HG03342 (cell line): ENCODE results near the gene STK38.
"Not testable (repeated sequence)": the region's sequence is repeated elsewhere in the genome, so short reads cannot be mapped to it uniquely, and the experiment has no call there.

Experiments used
- ATAC-seq: cut with Tn5 transposase; IDR thresholded peaks from one replicate; pipeline ENCODE4 v1.9.1; 2021; ENCODE audit warnings: mild to moderate bottlenecking, moderate library complexity; ENCODE audit not compliant: unreplicated experiment

STK38 gene

DNA sequence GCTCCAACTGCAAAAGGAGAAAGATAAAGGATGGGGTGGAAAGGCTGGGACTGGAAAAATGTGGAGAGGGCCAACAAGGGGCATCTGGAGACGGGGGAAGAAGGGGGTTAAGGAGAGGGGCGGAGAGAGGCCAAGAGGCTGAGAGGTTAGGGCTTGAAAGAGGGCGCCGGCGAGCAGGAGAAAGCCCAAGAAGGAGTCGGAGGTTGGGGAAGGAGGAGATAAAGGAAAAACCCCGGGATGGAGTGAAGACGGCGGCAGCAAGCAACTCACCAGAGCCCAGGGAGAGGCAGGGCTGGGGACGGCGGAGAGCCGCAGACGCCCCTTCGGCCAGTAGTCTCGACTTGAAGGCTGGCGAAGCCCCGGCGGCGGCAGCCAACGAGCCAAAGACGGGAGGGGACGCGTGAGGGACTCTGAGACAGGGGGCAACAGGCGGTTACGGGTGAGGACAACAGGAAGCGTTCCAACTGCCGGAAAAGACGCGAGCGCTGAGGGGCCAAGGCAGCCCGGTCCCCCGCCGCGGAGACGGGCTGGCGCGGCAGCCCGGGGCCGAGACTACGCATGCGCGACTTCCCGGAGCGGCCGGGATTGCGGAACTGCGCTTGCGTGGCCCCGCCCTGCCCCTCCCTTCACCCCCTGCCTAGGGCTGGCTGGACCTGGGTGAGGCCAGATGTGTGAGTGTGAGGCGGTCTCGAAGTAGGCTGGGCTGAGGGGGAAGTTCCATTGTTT lies at the start of gene STK38:
Gene STK38, minus strand, starts transcription at position 560 of the 726 bp plus-strand sequence. CDS start 7,277 bp downstream, outside the sequence.
- peak; percentile 77 for ATAC-seq

DNA sequence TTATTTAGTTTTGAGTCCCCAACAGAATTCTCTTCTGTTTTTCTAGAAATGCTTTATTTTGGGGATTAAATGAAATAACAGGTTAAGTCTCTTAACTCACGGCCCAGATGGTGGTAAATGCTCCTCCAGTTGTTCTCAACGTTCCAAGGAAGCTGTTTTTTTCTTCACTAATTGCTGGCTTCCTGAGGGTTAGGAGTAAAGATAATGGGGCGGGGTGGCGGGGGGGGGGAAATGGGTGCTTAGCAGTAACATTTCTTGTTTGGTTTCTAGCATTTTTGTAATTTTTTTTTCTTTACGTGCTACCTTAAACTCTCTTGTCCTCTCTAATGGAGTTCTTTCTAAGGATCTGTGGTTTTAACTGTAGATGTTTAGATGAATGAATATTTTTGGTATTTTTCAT lies 49.1 kb upstream of the STK38 start:
- no peak for ATAC-seq

DNA sequence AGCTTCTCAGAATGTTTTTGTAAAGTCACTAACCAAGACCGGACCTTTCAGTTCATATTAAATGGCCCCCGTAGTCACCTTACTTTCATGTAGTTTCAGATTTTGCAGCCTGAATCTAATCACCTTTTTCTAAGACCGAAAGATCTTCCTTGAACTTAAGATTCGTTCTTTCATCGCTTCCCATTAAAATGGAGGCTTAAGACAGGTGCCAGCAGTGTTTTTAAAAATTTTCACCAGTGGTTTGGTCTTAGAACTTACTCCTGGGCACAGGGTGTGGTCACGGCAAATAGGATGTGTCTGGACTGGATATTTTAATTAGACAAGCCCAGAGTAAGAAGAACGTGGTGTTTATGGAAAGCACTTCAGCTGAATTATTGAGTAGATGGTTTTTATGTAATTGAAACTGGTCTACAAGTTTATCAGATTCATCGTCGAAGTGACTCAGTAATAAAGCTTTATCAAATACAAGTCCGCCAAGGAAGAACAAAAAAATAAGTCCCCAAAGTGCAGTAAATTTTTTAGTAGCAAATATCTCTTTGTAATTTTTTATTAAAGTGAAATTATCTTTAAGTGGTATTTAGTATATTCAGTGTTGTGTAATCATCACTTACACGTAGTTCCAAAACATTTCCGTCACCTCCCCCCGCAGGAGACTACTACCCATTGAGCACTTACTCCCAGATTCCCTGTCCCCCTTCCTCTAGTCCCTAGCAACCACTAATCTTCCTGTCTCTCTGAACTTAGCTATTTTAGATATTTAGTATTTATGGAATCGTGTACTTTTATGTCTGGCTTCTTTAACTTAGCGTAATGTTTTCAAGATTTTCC lies 47.8 kb upstream of the STK38 start:
- no peak for ATAC-seq

DNA sequence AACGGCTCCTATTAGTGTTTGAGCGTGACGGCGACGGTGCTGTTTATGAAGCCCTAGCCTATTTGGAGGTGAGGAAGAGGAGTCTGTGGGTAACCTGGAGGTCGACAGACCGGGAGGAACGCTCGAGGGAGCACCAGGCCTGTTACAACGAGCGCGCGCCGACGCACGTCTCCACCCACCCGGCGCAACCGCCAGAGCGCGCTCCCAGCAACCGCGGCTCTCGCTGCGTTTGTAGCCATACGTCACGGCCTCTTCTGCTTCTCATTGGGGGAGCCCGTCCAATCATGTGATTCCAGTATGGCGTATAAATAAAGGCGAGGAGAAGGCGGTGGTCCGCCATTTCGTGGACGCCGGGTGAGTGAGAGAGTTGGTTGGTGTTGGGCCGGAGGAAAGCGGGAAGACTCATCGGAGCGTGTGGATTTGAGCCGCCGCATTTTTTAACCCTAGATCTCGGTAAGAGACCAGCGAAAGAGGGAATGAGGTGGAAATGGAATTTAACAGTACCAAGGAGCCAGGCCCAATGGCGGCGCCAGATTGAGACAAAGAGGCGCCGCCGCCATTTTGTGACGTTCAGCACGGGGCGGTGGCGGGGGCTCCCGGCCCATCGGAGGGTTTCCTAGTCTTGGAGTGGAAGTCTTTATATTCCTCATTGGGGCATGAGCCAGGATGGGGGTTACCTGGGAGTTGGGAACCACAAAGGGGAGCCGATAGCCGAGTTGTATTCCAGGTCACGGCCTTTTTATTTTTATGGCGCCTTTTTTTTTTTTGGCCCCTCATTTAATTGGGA lies 46.9 kb upstream of the STK38 start, which contains the start of gene SRSF3:
Gene SRSF3, plus strand, starts transcription at position 334 of the 787 bp plus-strand sequence. CDS start 2,401 bp downstream, outside the sequence.
- peak; percentile 78 for ATAC-seq

DNA sequence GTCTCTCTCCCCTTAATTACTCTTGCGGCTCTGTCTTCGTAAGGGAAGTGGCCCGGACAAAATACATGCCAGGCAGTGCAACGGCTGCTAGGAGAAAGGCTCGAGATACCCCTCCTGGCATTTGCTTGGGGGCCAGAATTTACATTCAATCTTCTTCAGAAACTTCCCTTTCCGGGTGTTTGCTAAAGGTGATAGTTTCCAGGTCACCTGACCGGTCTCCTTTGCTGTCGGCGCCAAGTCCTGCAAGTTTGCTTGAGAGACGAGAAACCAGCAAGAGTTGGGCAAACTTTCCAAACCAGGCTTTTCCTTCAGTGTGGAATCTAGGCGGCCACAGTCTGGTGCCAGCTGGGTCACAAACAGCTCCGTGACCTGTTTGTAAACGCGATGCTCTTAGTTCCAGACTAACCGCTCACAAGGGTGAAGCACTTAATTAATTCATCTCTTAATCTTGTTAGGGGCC lies 46.3 kb upstream of the STK38 start:
- ATAC-seq = peak; percentile 12

DNA sequence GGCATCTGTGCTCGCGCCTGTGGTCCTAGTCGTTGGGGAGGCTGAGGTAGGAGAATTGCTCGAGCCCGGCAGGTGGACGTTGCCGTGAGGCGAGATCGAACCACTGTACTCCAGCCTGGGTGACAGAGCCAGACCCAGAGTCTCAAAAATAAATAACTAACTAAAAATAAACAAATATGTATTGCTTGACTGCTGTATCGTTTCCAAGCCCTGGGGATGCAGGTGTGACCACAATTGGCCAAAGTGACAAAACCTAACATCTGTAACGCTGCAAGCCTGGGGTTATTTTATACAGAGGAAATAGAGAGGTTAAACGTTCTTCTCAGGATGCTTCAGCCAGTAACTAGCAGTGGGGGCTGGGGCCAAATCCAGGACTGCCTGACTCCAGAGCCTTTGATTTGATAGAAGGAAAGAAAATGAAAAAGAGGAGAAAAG lies 45.0 kb upstream of the STK38 start:
- peak; percentile 43 for ATAC-seq

DNA sequence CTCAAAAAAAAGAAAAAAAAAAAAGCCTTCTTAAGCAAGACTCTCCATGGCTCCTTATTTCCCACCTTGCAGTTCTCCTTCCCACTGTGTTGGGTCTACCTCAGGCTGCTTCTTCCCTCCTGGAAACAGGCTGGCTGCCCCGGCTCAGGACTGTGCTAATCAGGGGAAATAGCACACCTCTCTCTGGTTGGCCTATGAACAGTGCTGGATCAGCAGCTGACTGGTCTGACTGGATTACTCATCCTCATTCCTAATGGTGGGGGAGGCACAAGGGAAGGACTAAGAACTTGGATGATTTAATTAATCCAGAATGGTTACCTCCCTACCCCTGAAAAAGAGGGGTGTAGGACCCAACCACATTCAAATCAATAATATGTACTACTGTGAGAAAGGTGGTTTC lies 43.0 kb upstream of the STK38 start:
- ATAC-seq = no peak

DNA sequence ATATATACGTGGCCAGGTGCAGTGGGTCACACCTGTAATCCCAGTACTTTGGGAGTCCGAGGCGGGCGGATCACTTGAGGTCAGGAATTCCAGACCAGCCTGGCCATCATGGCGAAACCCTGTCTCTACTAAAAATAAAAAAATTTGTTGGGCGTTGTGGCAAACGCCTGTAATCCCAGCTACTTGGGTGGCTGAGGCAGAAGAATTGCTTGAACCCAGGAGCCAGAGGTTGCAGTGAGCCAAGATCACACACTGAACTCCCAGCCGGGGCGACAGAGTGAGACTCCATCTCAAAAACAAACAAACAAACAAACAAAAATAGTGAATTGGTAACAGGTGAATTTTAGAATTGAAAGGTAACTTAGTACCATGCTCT lies 41.7 kb upstream of the STK38 start:
- ATAC-seq = not testable (repeated sequence)

DNA sequence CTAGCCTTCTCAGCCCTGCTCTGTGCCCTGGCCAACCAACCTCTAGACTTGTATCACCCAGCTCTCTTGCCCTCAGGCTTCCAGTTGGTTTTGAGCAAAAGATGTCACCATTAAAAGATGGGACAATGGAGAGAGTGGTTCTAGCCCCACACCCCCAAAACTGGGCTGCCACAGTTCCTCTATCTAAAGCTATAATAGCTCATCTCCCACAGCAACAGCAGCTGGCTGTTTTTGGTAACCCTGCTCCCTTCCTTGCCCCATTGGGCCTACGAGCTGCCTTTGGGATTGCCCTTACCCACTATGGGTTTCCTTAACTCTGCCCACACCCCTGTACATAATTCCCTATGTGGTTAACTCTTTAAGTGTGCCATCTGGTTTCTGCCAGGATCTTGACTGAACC lies 39.3 kb upstream of the STK38 start:
- no peak for ATAC-seq

DNA sequence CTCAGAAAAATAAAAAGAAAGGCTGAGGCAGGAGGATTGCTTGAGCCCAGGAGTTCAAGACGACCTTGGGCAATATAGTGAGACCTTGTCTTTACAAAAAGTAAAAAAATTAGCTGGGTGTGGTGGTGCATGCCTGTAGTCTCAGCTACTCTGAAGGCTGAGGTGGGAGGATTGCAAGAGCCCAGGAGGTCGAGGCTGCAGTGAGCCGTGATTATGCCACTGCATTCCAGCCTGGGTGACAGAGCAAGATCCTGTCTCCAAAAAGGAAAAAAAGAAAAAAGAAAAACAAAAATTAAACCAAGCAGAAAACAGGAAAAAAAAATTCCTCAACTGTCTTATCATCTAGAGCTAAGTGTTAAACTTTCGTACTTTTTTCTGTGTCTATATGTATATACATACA lies 34.4 kb upstream of the STK38 start:
- ATAC-seq = no peak

DNA sequence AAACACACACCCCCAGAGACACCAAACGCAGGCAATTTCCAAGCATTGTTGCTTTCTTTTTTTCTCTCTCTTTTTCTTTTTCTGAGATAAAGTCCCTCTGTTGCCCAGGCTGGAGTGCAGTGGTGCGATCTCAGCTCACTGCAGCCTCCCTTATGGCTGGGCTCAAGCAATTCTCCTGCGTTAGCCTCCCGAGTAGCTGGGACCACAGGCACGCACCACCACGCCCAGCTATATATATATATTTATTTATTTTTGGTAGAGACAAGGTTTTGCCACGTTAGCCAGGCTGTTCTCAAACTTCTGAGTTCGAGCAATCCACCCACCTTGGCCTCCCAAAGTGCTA lies 32.9 kb upstream of the STK38 start:
- no peak for ATAC-seq

DNA sequence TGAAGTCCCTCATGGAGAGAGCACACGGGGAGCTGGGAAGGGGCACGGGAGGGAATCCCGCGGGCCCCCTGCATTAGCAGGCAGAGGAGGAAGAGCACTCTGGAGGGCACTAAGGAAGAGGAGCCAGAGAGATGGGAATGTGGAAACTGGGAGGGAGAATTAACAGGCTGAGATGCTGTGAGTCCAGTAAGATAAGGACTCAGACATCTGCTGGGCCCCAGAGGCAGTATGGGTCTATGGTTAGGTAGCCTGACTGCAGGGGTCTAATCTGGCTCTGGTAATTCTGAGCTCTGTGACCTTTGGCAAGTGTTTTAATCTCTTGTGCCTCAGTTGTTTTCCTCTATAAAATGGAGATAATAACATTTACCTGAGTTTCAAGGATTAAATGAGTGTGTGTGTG lies 31.2 kb upstream of the STK38 start:
- ATAC-seq = no peak

DNA sequence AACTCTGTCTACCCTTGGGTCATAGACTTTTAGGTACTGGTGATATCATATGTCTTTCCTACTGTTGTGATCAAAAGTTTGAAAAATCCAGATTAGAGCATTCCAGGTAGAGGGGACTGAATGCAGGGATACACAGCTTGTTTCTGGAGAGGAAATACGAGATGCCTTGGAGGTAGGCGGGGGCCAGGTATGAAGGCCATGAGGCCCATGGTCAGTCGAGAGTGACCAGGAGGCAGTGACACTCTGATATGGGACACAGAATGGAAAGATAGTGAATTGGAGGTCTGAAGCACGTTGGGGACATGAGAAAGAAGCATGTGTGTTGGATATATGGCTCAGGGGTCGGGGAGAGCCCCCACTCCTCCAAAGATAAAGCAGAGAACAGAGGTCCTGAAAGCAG lies 30.8 kb upstream of the STK38 start:
- ATAC-seq = no peak

DNA sequence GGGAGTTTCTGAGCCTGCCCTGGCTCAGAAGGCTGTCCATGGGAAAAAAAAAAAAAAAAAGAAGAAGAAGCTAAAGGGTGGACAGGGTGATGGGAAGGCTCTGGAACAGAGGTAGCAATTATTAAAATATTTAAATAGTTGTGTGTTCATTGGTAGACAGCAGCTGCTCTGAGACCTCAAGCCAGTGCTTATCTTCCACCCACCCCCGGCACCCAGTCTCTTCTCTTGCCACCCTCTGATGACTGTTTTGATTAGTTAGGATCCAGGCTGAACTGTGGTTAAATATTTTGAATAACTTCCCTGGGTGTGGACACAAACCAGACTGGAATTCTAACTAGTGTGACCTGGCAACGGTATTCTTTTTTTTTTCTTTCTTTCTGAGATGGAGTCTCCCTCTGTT lies 30.0 kb upstream of the STK38 start:
- ATAC-seq = no peak

DNA sequence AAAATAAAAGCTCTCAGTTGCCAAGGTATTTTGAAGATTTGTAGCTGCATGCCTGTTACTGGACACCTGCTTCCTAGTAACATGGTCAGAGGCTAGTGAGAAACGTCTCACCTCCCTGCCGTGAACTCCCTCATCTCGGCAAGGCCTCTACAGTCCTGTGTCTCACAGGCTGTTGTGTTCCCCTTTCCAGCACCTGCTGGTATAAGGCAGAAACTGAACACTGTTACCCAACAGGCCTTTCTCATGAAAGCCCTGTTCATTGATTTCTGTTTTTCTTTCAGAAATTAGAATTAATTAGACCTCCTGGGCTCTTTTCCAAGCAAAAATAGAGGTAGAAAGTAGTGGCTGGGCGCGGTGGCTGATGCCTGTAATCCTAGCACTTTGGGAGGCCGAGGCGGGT lies 29.3 kb upstream of the STK38 start:
- no peak for ATAC-seq

DNA sequence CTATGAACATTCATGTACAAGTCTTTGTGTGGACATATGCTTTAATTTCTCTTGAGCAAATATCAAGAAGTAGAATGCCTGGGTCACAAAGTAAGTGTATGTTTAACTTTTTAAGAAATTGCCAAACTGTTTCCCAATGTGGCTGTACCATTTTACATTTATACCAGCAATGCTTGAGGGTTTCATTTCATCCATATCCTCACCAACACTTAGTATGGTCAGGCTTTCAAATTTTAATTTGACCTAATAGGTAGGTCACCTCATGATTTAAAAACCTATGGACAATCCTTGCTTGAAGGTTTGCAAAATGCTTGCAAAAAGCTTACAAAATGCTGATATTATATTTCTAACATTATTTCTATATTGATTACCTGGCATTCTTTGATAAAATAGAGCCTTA lies 27.4 kb upstream of the STK38 start:
- no peak for ATAC-seq

DNA sequence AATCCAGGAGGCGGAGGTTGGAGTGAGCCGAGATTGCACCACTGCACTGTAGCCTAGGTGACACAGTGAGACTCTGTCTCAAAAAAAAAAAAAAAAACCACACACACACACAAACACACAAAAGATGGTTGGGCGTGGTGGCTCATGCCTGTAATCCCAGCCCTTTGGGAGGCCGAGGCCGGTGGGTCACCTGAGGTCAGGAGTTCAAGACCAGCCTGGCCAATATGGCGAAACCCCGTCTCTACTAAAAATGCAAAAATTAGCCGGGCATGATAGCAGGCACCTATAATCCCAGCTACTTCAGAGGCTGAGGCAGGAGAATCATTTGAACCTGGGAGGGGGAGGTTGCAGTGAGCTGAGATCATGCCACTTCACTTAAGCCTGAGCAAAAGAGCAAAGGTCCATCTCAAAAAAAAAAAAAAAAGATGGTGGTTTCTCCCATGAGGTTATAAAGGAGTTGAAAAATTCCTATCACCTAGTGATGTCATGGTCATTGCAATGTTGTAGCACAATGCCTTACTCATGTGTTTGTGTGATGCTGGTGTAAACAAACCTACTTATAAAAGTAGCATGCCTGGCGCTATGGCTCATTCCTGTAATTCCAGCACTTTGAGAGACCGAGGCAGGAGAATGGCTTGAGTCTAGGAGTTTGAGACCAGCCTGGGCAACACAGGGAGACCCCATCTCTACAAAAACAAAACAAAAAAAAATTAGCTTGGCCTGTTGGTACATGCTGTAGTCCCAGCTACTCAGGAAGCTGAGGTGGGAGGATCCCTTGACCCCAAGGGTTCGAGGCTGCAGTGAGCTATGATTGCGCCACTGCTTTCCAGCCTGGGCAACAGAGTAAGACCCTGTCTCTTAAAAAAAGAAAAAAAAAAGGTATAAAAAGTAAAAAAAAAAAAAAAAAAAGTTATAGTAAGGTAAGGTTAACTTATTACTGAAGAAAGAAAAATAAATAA lies 25.4 kb upstream of the STK38 start:
- not testable (repeated sequence) for ATAC-seq

DNA sequence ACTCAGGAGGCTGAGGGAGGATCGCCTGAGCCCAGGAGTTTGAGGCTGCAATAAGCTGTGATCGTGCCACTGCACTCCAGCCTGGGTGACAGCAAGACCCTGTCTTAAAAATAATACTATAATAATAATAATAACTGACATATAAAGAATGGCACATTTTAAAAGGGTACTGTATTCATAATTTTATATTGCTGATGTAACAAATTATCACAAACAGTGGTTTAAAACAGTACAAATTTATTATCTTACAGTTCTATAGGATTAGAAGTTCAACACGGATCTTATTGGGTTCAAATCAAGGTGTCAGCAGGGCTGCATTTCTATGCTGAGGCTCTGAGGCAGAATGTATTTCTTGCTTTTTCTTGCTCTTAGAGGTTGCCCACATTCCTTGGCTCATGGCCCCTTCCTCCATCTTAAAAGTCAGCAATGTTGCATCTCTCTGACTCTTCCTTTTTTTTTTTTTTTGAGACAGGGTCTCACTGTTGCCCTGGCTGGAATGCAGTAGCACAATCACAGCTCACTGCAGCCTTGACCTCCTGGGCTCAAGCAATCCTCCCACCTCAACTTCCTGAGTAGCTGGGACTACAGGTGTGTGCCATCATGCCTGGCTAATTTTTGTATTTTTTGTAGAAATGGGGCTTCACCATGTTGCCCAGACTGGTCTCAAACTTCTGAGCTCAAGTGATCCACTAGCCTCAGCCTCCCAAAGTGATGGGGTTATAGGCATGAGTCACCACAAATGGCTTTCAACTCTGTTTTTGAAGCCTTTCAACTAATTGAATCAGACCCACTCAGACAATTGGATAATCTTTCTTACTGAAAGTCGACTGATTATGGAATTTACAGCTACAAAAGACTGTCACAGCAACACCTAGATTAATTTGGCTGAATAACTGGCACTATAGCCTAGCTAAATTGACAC lies 24.1 kb upstream of the STK38 start:
- no peak for ATAC-seq

DNA sequence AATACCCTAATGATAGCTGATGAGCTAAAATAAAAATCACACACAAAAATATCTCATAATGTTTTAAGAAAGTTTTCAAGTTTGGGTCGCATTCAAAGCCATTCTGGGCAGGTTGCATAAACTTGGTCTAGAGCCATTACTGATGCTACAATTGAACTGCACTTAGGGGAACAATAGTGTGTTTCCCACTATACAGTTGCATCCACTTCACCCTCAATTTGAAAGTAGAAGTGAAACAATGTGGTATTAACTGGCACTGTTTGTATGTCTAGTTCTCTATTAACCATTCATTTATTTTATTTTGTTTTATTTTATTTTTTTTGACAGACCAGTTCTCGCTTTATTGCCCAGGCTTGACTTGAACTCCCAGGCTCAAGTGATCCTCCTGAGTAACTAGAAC lies 23.0 kb upstream of the STK38 start:
- no peak for ATAC-seq
